ENCODE data around the gene POLR3GL.

The POLR3GL gene

DNA sequence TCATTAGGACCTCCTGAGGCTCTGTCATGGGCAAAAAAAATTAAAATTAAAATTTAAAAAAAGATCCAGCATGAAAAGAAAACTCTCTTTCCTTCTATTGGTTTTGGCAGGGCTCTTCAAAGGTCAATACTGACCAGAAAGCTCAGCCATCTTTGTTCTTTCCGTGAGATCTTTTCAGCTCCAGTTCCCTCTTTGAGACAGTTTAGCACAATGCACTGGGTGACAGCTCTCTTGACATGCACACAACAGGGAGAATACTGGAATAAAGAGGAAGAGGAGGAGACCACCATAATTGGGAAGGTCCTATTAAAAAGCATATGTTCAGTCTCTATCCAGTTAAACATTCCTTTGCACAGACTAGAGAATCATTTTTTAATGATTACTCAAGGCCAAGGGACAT is 13.0 kb upstream of the POLR3GL start:
- DNase-seq (ENCODE audit: low read depth) = no peak
- TF ChIP-seq, protein P1, sequence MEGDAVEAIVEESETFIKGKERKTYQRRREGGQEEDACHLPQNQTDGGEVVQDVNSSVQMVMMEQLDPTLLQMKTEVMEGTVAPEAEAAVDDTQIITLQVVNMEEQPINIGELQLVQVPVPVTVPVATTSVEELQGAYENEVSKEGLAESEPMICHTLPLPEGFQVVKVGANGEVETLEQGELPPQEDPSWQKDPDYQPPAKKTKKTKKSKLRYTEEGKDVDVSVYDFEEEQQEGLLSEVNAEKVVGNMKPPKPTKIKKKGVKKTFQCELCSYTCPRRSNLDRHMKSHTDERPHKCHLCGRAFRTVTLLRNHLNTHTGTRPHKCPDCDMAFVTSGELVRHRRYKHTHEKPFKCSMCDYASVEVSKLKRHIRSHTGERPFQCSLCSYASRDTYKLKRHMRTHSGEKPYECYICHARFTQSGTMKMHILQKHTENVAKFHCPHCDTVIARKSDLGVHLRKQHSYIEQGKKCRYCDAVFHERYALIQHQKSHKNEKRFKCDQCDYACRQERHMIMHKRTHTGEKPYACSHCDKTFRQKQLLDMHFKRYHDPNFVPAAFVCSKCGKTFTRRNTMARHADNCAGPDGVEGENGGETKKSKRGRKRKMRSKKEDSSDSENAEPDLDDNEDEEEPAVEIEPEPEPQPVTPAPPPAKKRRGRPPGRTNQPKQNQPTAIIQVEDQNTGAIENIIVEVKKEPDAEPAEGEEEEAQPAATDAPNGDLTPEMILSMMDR (IDR thresholded peaks at IDR 0.05; ENCODE audit: low read depth, low read length, missing control alignments) = no peak
- no peak overlapping the region for H3K4me3 ChIP-seq (ENCODE audit: low read depth, low read length)
- in situ Hi-C loops (cut with HindIII; ENCODE audit: low sequenced_read_pairs) = no loop called here

DNA sequence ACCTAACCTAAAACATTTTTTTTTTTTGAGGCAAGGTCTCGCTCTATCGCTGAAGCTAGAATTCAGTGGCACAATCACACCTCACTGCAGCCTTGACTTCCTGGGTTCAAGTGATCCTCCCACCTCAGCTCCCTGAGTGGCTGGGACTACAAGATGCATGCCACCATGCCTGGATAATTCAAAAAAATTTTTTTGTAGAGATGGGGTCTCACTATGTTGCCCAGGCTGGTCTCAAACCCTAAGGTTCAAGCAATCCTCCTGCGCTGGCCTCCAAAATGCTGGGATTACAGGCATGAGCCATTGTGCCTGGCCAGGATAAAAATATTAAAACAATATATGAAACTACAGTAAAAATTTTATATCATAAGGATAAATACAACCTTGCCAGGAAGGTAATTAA is 11.6 kb upstream of the POLR3GL start:
- in situ Hi-C loops (cut with HindIII; ENCODE audit: low sequenced_read_pairs) = no loop called here
- no peak overlapping the region for H3K4me3 ChIP-seq (ENCODE audit: low read depth, low read length)
- no peak for DNase-seq (ENCODE audit: low read depth)
- TF ChIP-seq, protein P1 (IDR thresholded peaks at IDR 0.05; ENCODE audit: low read depth, low read length, missing control alignments) = no peak

DNA sequence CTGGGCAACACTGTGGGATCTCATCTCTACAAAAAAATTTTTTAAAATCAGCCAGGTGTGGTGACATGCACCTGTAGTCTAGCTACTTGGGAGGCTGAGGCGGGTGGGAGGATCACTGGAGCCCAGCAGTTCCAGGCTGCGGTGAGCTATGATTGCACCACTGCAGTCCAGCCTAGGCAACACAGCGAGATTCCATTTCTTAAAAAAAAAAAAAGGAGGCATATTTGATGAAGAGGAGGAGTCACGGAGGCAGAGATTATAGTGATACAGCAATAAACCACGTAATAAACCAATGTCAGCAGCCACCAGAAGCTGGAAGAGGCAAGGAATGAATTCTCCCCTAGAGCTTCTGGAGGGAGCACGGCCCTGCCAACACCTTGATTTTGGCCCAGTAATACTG is 10.6 kb upstream of the POLR3GL start:
- no peak overlapping the region for H3K4me3 ChIP-seq (ENCODE audit: low read depth, low read length)
- TF ChIP-seq, protein P1 (IDR thresholded peaks at IDR 0.05; ENCODE audit: low read depth, low read length, missing control alignments) = no peak
- DNase-seq (ENCODE audit: low read depth) = no peak
- in situ Hi-C loops (cut with HindIII; ENCODE audit: low sequenced_read_pairs) = no loop called here

DNA sequence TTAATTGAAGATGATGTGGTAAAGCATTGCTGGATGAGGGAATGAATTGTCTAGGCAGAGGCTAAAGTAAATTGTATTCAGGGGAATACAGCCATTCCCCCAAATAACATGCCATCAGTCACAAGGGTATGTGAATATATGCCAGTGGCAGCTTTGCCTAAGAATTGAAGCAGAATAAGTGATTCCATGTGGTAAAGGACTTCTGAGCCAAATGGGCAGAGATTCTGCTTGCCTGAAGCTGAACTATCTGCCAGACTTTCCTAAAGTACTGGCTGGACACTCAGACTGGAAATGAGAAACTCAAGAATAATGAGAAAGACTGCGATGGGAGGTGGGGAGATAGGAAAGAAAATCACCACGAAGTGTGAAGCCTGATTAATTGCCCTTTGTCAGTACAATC is 9.1 kb upstream of the POLR3GL start:
- H3K4me3 ChIP-seq (ENCODE audit: low read depth, low read length) = peak overlapping the region; percentile 72
- in situ Hi-C loops (cut with HindIII; ENCODE audit: low sequenced_read_pairs) = no loop called here
- TF ChIP-seq, protein P1 (IDR thresholded peaks at IDR 0.05; ENCODE audit: low read depth, low read length, missing control alignments) = no peak
- DNase-seq (ENCODE audit: low read depth) = no peak

DNA sequence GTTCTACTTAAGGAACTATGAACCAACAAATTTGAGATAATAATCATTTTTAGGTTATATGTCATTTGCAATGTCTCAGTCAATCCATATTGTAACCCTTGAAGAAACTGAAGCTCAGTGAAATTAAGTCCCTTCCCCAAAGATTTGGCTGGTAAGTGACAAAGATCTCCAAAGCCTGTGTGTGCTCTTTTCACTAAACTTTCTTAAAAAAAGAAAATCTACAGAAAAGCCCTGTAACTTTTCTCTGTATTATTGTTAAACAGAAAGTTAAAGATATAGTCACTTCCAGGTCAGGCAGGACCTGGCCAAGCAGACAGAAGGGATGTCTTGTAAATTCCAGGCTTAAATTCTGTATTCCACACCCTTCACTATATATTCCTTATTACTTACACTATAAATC is 8.1 kb upstream of the POLR3GL start:
- TF ChIP-seq, protein P1 (IDR thresholded peaks at IDR 0.05; ENCODE audit: low read depth, low read length, missing control alignments) = no peak
- in situ Hi-C loops (cut with HindIII; ENCODE audit: low sequenced_read_pairs) = no loop called here
- H3K4me3 ChIP-seq (ENCODE audit: low read depth, low read length) = peak overlapping the region; percentile 72
- DNase-seq (ENCODE audit: low read depth) = no peak

DNA sequence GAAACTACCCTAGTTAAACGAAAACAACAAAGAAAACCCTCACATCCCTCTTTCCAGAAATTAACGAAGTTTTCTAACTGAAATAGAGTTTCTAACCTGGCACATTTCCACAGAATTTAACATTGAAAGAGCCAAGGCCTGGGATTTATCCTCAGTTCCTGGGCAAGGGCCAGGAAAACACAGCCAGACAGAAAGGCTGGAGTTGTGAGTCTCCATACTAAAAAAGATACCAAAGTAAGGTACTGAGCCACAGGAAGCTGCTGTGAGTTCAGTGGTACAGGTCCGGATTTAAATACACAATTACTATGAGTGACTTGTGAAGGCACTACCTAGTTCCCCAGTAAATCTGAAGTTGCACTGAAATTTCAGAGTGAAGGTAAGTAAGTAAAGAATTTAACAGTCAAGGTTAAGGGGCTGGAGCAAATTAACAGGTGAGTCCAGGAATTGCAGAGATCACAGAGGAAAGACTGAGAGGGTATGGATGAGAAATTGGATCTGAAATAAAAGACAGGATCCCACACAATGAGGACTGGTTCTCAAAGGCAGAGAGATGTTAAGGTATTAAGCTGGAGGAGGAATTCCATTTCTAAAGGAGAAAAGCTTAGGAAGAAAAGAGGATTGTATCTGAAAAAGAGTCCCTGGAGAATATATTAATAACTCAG is 7.6 kb upstream of the POLR3GL start:
- H3K4me3 ChIP-seq (ENCODE audit: low read depth, low read length) = peak overlapping the region; percentile 72
- in situ Hi-C loops (cut with HindIII; ENCODE audit: low sequenced_read_pairs) = no loop called here
- TF ChIP-seq, protein P1 (IDR thresholded peaks at IDR 0.05; ENCODE audit: low read depth, low read length, missing control alignments) = no peak
- no peak for DNase-seq (ENCODE audit: low read depth)

All from astrocyte of the cerebellum (primary cell).